Ramos (cell line): ENCODE measurements around the gene ABAT.

ENCODE experiments used
- in situ Hi-C: fragments of 300-500 bp; cut with MboI; formaldehyde crosslinking; loops from one replicate; pipeline ENCODE4 v1.14.3; 2022; ENCODE audit warnings: low sequenced_read_pairs; ENCODE audit not compliant: unreplicated experiment

The ABAT gene

GRCh38 chr16:8647721-8648318, 26.6 kb upstream of the ABAT start:
- in situ Hi-C loops: no loop called here

GRCh38 chr16:8648877-8649276, 25.5 kb upstream of the ABAT start:
- in situ Hi-C loops: no loop called here

- in situ Hi-C loops: loop anchor here (25.0 kb wide), 2 partner anchors 362 to 487 kb away; no protein-coding TSS in a partner anchor
Measured at GRCh38 chr16:8649829-8650554, 24.4 kb upstream of the ABAT start.

GRCh38 chr16:8651958-8652357, 22.5 kb upstream of the ABAT start:
- in situ Hi-C loops: loop anchor here (25.0 kb wide), 2 partner anchors 360 to 485 kb away; no protein-coding TSS in a partner anchor

- in situ Hi-C loops: loop anchor here (5.0 to 25.0 kb wide), 4 partner anchors 88 to 482 kb away; no protein-coding TSS in a partner anchor
Measured at GRCh38 chr16:8655184-8655717, 19.2 kb upstream of the ABAT start.

GRCh38 chr16:8656376-8656775, 18.0 kb upstream of the ABAT start:
- in situ Hi-C loops: loop anchor here (5.0 to 25.0 kb wide), 4 partner anchors 89 to 481 kb away; no protein-coding TSS in a partner anchor

GRCh38 chr16:8660841-8661301, 13.5 kb upstream of the ABAT start:
- in situ Hi-C loops: loop anchor here (25.0 kb wide), 2 partner anchors 351 to 476 kb away; no protein-coding TSS in a partner anchor

GRCh38 chr16:8661703-8662102, 12.7 kb upstream of the ABAT start:
- in situ Hi-C loops: loop anchor here (25.0 kb wide), 2 partner anchors 351 to 476 kb away; no protein-coding TSS in a partner anchor

GRCh38 chr16:8663192-8664089, 11.0 kb upstream of the ABAT start:
- in situ Hi-C loops: loop anchor here (25.0 kb wide), 2 partner anchors 349 to 474 kb away; no protein-coding TSS in a partner anchor

- in situ Hi-C loops: loop anchor here (25.0 kb wide), 2 partner anchors 347 to 472 kb away; no protein-coding TSS in a partner anchor
Measured at GRCh38 chr16:8665529-8665928, 8.9 kb upstream of the ABAT start.

- in situ Hi-C loops: loop anchor here (25.0 kb wide), 2 partner anchors 345 to 470 kb away; no protein-coding TSS in a partner anchor
Measured at GRCh38 chr16:8667492-8667891, 6.9 kb upstream of the ABAT start.

GRCh38 chr16:8668113-8668512, 6.3 kb upstream of the ABAT start:
- in situ Hi-C loops: loop anchor here (25.0 kb wide), 2 partner anchors 344 to 469 kb away; no protein-coding TSS in a partner anchor

GRCh38 chr16:8669481-8669880, 4.9 kb upstream of the ABAT start:
- in situ Hi-C loops: loop anchor here (25.0 kb wide), 2 partner anchors 343 to 468 kb away; no protein-coding TSS in a partner anchor

GRCh38 chr16:8670014-8670560, 4.3 kb upstream of the ABAT start:
- in situ Hi-C loops: loop anchor here (25.0 kb wide), 2 partner anchors 342 to 467 kb away; no protein-coding TSS in a partner anchor

GRCh38 chr16:8673611-8674412, 605 bp upstream of the ABAT start:
- in situ Hi-C loops: loop anchor here (25.0 kb wide), 2 partner anchors 338 to 463 kb away; no protein-coding TSS in a partner anchor

- in situ Hi-C loops: no loop called here
Measured at GRCh38 chr16:8675183-8676159, 1.1 kb downstream of the ABAT start.

- in situ Hi-C loops: no loop called here
Measured at GRCh38 chr16:8676160-8676547, 1.7 kb downstream of the ABAT start.
